H1 (cell line): Measurements from ENCODE around the gene CKAP2L.

ENCODE experiments used
- ATF2 ChIP-seq: IDR thresholded peaks from 2 replicates; pipeline ENCODE4 v1.6.1; 2012; ENCODE audit warnings: low read length, inconsistent platforms
- CBX8 ChIP-seq: fragments of 300-800, 300-1000 bp; sonication (generic); IDR thresholded peaks from 2 replicates; pipeline ENCODE4 v1.7.1; 2016; ENCODE audit warnings: low read depth, low read length, borderline replicate concordance
- CEBPB ChIP-seq: IDR thresholded peaks from 2 replicates; pipeline ENCODE4 v1.6.1; 2012; ENCODE audit warnings: low read depth, low read length
- CTCF ChIP-seq, 3 experiments: IDR thresholded peaks; 1 replicate in 2 of 3; 2 replicates in 1 of 3; pipeline versions ENCODE4 v1.5.1 to v1.6.1; 2011; ENCODE audit warnings: low read length in 3 of 3, mild to moderate bottlenecking in 3 of 3, inconsistent platforms in 2 of 3, low read depth in 1 of 3, moderate library complexity in 1 of 3; ENCODE audit not compliant: insufficient read depth in 1 of 3; ENCODE audit errors: control extremely low read depth in 1 of 3
- EP300 ChIP-seq, 2 experiments: IDR thresholded peaks; 1 replicate in 1 of 2; 2 replicates in 1 of 2; pipeline ENCODE4 v1.6.1; 2011 to 2012; ENCODE audit warnings: low read depth in 2 of 2, low read length in 2 of 2, mild to moderate bottlenecking in 2 of 2, borderline replicate concordance in 1 of 2, inconsistent platforms in 1 of 2, moderate library complexity in 1 of 2
- HDAC2 ChIP-seq, 2 experiments: fragments of 300-600 bp in 1 of 2; sonication (generic) in 1 of 2; IDR thresholded peaks; 2 replicates each; pipeline ENCODE4 v1.6.1; 2011 to 2012; ENCODE audit warnings: low read depth in 2 of 2, low read length in 2 of 2, mild to moderate bottlenecking in 2 of 2, moderate library complexity in 2 of 2, borderline replicate concordance in 1 of 2, inconsistent platforms in 1 of 2
- MAX ChIP-seq: IDR thresholded peaks from 2 replicates; pipeline ENCODE4 v1.6.1; 2012; ENCODE audit warnings: inconsistent platforms
- POLR2A ChIP-seq, 2 experiments: IDR thresholded peaks; 1 replicate in 1 of 2; 2 replicates in 1 of 2; pipeline ENCODE4 v1.6.1; 2011; ENCODE audit warnings: low read depth in 2 of 2, low read length in 2 of 2, mild to moderate bottlenecking in 2 of 2; ENCODE audit errors: control extremely low read depth in 1 of 2
- SIX5 ChIP-seq: IDR thresholded peaks from 2 replicates; pipeline ENCODE4 v1.6.1; 2011; ENCODE audit warnings: mild to moderate bottlenecking, low read depth, low read length
- SP1 ChIP-seq: IDR thresholded peaks from 2 replicates; pipeline ENCODE4 v1.6.1; 2011; ENCODE audit warnings: low read depth, low read length
- TAF1 ChIP-seq: IDR thresholded peaks from 2 replicates; pipeline ENCODE4 v1.6.1; 2011; ENCODE audit warnings: mild to moderate bottlenecking, low read depth, low read length
- TF ChIP-seq, protein P1 (sequence below): IDR thresholded peaks from 2 replicates; pipeline ENCODE4 v1.6.1; 2012; ENCODE audit warnings: inconsistent platforms

DNA sequence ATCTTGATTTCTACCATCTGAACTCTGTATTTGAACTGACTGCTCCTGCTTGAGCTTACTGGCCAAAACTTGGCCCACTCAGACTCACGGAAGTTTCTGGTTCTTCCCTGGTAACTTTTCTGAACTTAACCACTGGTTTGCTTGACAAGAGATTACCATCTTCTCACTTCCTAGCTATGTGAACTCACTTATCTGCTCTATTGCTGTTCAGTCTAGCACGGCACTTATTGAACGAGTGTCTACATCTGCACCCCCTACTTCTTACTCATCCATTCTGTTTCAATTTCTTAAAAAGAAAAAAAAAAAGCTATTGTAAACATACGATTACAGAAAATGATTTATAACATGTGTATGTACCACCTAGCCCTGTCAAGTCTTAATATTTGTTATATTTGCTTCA, 9.0 kb downstream of the CKAP2L start:
- TF ChIP-seq HDAC2 (IDR thresholded peaks at IDR 0.05; ENCODE audit: borderline replicate concordance in 1 of 2, low read depth in 2 of 2, low read length in 2 of 2) (no peak), POLR2A (IDR thresholded peaks at IDR 0.05; ENCODE audit: control extremely low read depth in 1 of 2, low read depth in 2 of 2, low read length in 2 of 2) (no peak), ATF2 (no peak), CEBPB (no peak), TAF1 (no peak), SIX5 (no peak), CTCF (IDR thresholded peaks at IDR 0.05; ENCODE audit: control extremely low read depth in 1 of 3, insufficient read depth in 1 of 3, low read depth in 1 of 3, low read length in 3 of 3) (no peak), SP1 (no peak), MAX (no peak), EP300 (IDR thresholded peaks at IDR 0.05; ENCODE audit: borderline replicate concordance in 1 of 2, low read depth in 2 of 2, low read length in 2 of 2) (no peak), CBX8 (no peak)
- TF ChIP-seq, protein P1, sequence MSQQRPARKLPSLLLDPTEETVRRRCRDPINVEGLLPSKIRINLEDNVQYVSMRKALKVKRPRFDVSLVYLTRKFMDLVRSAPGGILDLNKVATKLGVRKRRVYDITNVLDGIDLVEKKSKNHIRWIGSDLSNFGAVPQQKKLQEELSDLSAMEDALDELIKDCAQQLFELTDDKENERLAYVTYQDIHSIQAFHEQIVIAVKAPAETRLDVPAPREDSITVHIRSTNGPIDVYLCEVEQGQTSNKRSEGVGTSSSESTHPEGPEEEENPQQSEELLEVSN: no peak
